GM12878 (cell line): ENCODE results near the gene TXNDC12. TPM values are rescaled to one million over a fixed set of nuclear protein-coding genes. Genes with fewer than 3 reads are reported as not detected.

Experiments used
- ATAC-seq: fragments of 200-7000 bp; cut with Tn5 transposase; 3 replicates; pipeline ENCODE4 v1.9.1; 2020; ENCODE audit warnings: mild to moderate bottlenecking, moderate library complexity
- BruUV-seq: library from RNA; stranded (reverse); fragments of 400-500 nt; replicated peaks from 2 replicates; lab custom pipeline; 2021; lab: Mats Ljungman, UMichigan
- CTCF ChIA-PET: fragments of 300-600 bp; sonication (Branson Sonifier 250); formaldehyde crosslinking; extraction: SDS; loops from one replicate; lab custom pipeline; 2021; ENCODE audit warnings: inconsistent platforms; lab: Yijun Ruan, JAX
- POLR2A ChIA-PET: fragments of 350-600 bp; formaldehyde crosslinking; extraction: SDS; loops from one replicate; lab custom pipeline; 2021; ENCODE audit warnings: inconsistent platforms; lab: Charles Lee
- RAD21 ChIA-PET: fragments of 300-600 bp; sonication (Branson Sonifier 250); formaldehyde crosslinking; loops from one replicate; lab custom pipeline; 2023; ENCODE audit warnings: antibody characterized with exemption; ENCODE audit not compliant: unreplicated experiment; lab: Charles Lee
- SMC1A ChIA-PET: fragments of 300-600 bp; sonication (Branson Sonifier 250); formaldehyde crosslinking; loops from one replicate; lab custom pipeline; 2023; ENCODE audit not compliant: unreplicated experiment, uncharacterized antibody; lab: Charles Lee
- DNase-seq: peaks from one replicate; pipeline ENCODE4 v3.0.0-alpha.2; 2011; ENCODE audit warnings: low read depth, low spot score
- FAIRE-seq: peaks from 3 replicates; lab custom pipeline; 2011; peaks lifted over from hg19 to GRCh38; lab: Jason Lieb, UNC
- H2AFZ ChIP-seq: 2 replicates; pipeline ENCODE4 v1.6.0; 2011; ENCODE audit warnings: low read depth, low read length, control low read depth; ENCODE audit not compliant: control insufficient read depth
- H3K27ac ChIP-seq: 2 replicates; pipeline ENCODE4 v1.5.1; 2011; ENCODE audit warnings: control low read depth; ENCODE audit not compliant: control insufficient read depth, insufficient read depth
- H3K27me3 ChIP-seq, 2 experiments: replicated peaks in 1 of 2; 2 replicates each; pipeline versions ENCODE4 v1.6.0 to v1.6.1; 2011; ENCODE audit warnings: low read length in 1 of 2; ENCODE audit not compliant: control insufficient read depth in 2 of 2, insufficient read depth in 2 of 2
- H3K36me3 ChIP-seq, 2 experiments: 2 replicates each; pipeline ENCODE4 v1.5.1; 2011; ENCODE audit warnings: low read length in 1 of 2; ENCODE audit not compliant: control insufficient read depth in 2 of 2, insufficient read depth in 2 of 2
- H3K4me1 ChIP-seq: 2 replicates; pipeline ENCODE4 v1.6.1; 2011; ENCODE audit warnings: mild to moderate bottlenecking, low read length, moderate library complexity, mixed read lengths; ENCODE audit not compliant: control insufficient read depth, insufficient read depth
- H3K4me2 ChIP-seq: 2 replicates; pipeline ENCODE4 v1.6.0; 2011; ENCODE audit warnings: control low read depth; ENCODE audit not compliant: control insufficient read depth, insufficient read depth
- H3K4me3 ChIP-seq: fragments of 200-600 bp; sonication (generic); 2 replicates; pipeline ENCODE4 v1.5.1; 2016
- H3K79me2 ChIP-seq: 2 replicates; pipeline ENCODE4 v1.6.0; 2011; ENCODE audit warnings: low read length; ENCODE audit not compliant: control insufficient read depth, insufficient read depth
- H3K9ac ChIP-seq: 2 replicates; pipeline ENCODE4 v1.8.0; 2011; ENCODE audit warnings: low read length, control low read depth, mixed read lengths; ENCODE audit not compliant: control insufficient read depth, insufficient read depth
- H3K9me3 ChIP-seq: replicated peaks from 3 replicates; pipeline ENCODE4 v1.5.1; 2011; ENCODE audit warnings: mild to moderate bottlenecking, low read length; ENCODE audit not compliant: control insufficient read depth, insufficient read depth
- H4K20me1 ChIP-seq: 2 replicates; pipeline ENCODE4 v1.6.0; 2011; ENCODE audit not compliant: control insufficient read depth, insufficient read depth
- WGBS: methylation state at CpG from one replicate; pipeline ENCODE4 v1.1.6; 2016; ENCODE audit warnings: low lambda C conversion rate; ENCODE audit not compliant: insufficient replicate concordance, insufficient coverage; ENCODE audit errors: missing lambda C conversion rate; 5-methylcytosine and 5-hydroxymethylcytosine counted together
- in situ Hi-C: fragments of 300-500 bp; cut with MboI; formaldehyde crosslinking; loops from 9 replicates; pipeline ENCODE4 v1.14.3; 2018; ENCODE audit warnings: mixed read lengths
- intact Hi-C: fragments of 100-400 bp; cut with micrococcal nuclease; formaldehyde crosslinking; loops from one replicate; pipeline ENCODE4 v1.14.2; 2022; ENCODE audit not compliant: unreplicated experiment
- polyA plus RNA-seq, 11 experiments: library from polyadenylated mRNA; depleted of rRNA in 4 of 11; unstranded in 6 of 11; stranded (reverse) in 5 of 11; fragments of >200 nt; fragmentation: Nextera tagmentation in 4 of 11; fragmentation: Illumina TruSeq in 1 of 11; extraction: Ambion mirVana in 4 of 11; extraction: Trizol in 1 of 11; gene quantifications; 1 replicate in 1 of 11; 2 replicates in 10 of 11; pipeline versions ENCODE4 v1.2.1 to v1.2.3, GENCODE V29; 2011 to 2016; ENCODE audit warnings: inconsistent platforms in 2 of 11, missing spikeins in 2 of 11, low read depth in 1 of 11
- total RNA-seq, 4 experiments: library from RNA; depleted of rRNA in 3 of 4; stranded (reverse); fragments of >200 nt in 3 of 4; fragmentation: Illumina TruSeq in 1 of 4; extraction: Trizol in 1 of 4; gene quantifications; 2 replicates each; pipeline versions ENCODE4 v1.2.1 to v1.2.3, GENCODE V29; 2013 to 2021
- TF ChIP-seq, protein P1 (sequence below): fragments of 450-650 bp; formaldehyde crosslinking; IDR thresholded peaks from 2 replicates; pipeline ENCODE4 v1.4.0; 2020; ENCODE audit warnings: mild to moderate bottlenecking, moderate library complexity

TXNDC12 gene
- total and polyA plus RNA-seq, 10 of the 15 experiments (the other 5 are each of a cell fraction or from before 2014, with no cell fraction given), result 6.7 to 41.7 (median 17.7) TPM

DNA sequence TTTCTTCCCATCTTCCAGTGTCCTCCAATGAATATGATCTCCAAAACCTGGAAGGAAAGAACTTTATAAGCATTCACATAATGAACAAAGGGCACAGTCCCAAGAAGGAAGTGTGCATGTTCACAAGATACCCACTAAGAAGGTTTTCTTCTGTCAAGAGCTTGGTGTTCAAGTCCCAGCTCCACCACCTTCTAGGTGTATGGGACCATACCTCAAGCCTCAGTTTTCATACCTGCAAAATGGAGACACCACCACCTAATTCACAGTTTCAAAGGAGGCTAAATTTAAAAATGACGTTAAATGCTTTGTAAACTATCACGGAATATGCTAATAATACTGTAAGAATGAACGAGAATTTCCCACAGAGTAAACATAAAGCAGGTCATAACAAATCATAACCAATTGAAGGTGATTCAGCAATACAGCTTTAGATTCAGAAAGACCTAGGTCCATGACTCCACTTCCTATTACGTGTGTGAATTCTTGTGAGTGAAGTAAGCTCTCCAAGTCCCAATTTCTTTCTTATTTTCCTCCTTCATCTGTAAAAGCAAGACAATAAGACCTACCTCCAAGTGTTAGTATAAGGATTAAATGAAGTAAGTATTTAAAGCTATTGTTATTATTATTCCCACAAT lies 13.3 kb downstream of the TXNDC12 start:
- intact Hi-C loops, result no loop called here
- H3K4me2 ChIP-seq, result no peak overlapping the region
- ChIA-PET CTCF (interaction anchor here (0.7 to 1.1 kb wide), 2 partner anchors 11 to 144 kb away, joined by 3 to 4 read pairs; no protein-coding TSS in a partner anchor), SMC1A (interaction anchor here (1.1 to 1.3 kb wide), 2 partner anchors 9 to 15 kb away, joined by 3 to 4 read pairs; partner anchors contain the start of gene BTF3L4), RAD21 (interaction anchor here (0.7 to 0.9 kb wide), 2 partner anchors 15 to 16 kb away, joined by 3 to 4 read pairs; partner anchors contain the start of gene BTF3L4), POLR2A (no interaction called here)
- H3K27me3 ChIP-seq, result no peaks in the 10 kb centered on the region
- no peak overlapping the region for H2AFZ ChIP-seq
- no peaks in the 10 kb centered on the region for H3K9me3 ChIP-seq
- no peaks in the 10 kb centered on the region for H4K20me1 ChIP-seq
- no peak overlapping the region for H3K27ac ChIP-seq
- H3K4me1 ChIP-seq, result no peaks in the 10 kb centered on the region
- WGBS, result over 99% methylated on average over 4 of the region's 4 CpGs
- ATAC-seq, result no peak
- no peak overlapping the region for H3K4me3 ChIP-seq
- H3K36me3 ChIP-seq, result peaks cover 0 to 17% of the 10 kb centered on the region in 2 experiments; a peak in 3 of 4 replicates
- no peak for DNase-seq
- peaks cover 5% of the 10 kb centered on the region for H3K79me2 ChIP-seq
- in situ Hi-C loops, result no loop called here
- FAIRE-seq, result no peak
- no peak overlapping the region for H3K9ac ChIP-seq
- TF ChIP-seq, protein P1, sequence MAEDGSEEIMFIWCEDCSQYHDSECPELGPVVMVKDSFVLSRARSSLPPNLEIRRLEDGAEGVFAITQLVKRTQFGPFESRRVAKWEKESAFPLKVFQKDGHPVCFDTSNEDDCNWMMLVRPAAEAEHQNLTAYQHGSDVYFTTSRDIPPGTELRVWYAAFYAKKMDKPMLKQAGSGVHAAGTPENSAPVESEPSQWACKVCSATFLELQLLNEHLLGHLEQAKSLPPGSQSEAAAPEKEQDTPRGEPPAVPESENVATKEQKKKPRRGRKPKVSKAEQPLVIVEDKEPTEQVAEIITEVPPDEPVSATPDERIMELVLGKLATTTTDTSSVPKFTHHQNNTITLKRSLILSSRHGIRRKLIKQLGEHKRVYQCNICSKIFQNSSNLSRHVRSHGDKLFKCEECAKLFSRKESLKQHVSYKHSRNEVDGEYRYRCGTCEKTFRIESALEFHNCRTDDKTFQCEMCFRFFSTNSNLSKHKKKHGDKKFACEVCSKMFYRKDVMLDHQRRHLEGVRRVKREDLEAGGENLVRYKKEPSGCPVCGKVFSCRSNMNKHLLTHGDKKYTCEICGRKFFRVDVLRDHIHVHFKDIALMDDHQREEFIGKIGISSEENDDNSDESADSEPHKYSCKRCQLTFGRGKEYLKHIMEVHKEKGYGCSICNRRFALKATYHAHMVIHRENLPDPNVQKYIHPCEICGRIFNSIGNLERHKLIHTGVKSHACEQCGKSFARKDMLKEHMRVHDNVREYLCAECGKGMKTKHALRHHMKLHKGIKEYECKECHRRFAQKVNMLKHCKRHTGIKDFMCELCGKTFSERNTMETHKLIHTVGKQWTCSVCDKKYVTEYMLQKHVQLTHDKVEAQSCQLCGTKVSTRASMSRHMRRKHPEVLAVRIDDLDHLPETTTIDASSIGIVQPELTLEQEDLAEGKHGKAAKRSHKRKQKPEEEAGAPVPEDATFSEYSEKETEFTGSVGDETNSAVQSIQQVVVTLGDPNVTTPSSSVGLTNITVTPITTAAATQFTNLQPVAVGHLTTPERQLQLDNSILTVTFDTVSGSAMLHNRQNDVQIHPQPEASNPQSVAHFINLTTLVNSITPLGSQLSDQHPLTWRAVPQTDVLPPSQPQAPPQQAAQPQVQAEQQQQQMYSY (CRISPR knock-in tag), result no peak
- no TSS peak for BruUV-seq
